H9 (cell line): ENCODE data around the gene FAM53B. TPM values are rescaled to one million over a fixed set of nuclear protein-coding genes. Genes with fewer than 3 reads are reported as not detected.

Experiments
- DNase-seq: peaks from one replicate; pipeline ENCODE4 v3.0.0-alpha.2; 2017
- H2AFZ ChIP-seq: one replicate; pipeline ENCODE4 v1.6.1; 2013; ENCODE audit warnings: mild to moderate bottlenecking, low read length, control low read depth, moderate library complexity
- H2AK5ac ChIP-seq: 2 replicates; pipeline ENCODE4 v1.6.1; 2013; ENCODE audit warnings: low read length, control low read depth, mixed read lengths; ENCODE audit not compliant: insufficient read length
- H2BK120ac ChIP-seq: one replicate; pipeline ENCODE4 v1.6.1; 2013; ENCODE audit warnings: low read depth, mild to moderate bottlenecking, low read length, control low read depth, inconsistent platforms; ENCODE audit not compliant: poor library complexity, severe bottlenecking
- H2BK12ac ChIP-seq: 2 replicates; pipeline ENCODE4 v1.6.1; 2013; ENCODE audit warnings: low read length, control low read depth, mixed read lengths, low read depth; ENCODE audit not compliant: insufficient read length
- H2BK15ac ChIP-seq: 2 replicates; pipeline ENCODE4 v1.6.1; 2013; ENCODE audit warnings: low read depth, low read length, control low read depth
- H2BK20ac ChIP-seq: one replicate; pipeline ENCODE4 v1.6.1; 2013; ENCODE audit warnings: low read depth, mild to moderate bottlenecking, low read length, control low read depth, inconsistent platforms; ENCODE audit not compliant: poor library complexity, severe bottlenecking
- H2BK5ac ChIP-seq: 2 replicates; pipeline ENCODE4 v1.6.1; 2013; ENCODE audit warnings: low read length, control low read depth, mixed read lengths; ENCODE audit not compliant: insufficient read length
- H3K14ac ChIP-seq: 2 replicates; pipeline ENCODE4 v1.6.1; 2013; ENCODE audit warnings: low read length, control low read depth; ENCODE audit not compliant: insufficient read depth
- H3K18ac ChIP-seq: 2 replicates; pipeline ENCODE4 v1.6.1; 2013; ENCODE audit warnings: low read depth, mild to moderate bottlenecking, mixed read lengths, low read length, control low read depth; ENCODE audit not compliant: insufficient read length
- H3K23ac ChIP-seq: 2 replicates; pipeline ENCODE4 v1.6.1; 2013; ENCODE audit warnings: low read length, control low read depth, mixed read lengths, low read depth; ENCODE audit not compliant: insufficient read length
- H3K23me2 ChIP-seq: 2 replicates; pipeline ENCODE4 v1.6.1; 2013; ENCODE audit warnings: low read depth, mild to moderate bottlenecking, mixed read lengths, low read length, control low read depth; ENCODE audit not compliant: insufficient read length, poor library complexity, severe bottlenecking
- H3K27ac ChIP-seq: 2 replicates; pipeline ENCODE4 v1.5.1; 2013; ENCODE audit warnings: low read length, control low read depth, mixed read lengths, low read depth; ENCODE audit not compliant: insufficient read length
- H3K27me3 ChIP-seq: 2 replicates; pipeline ENCODE4 v1.6.1; 2013; ENCODE audit warnings: low read length, control low read depth, inconsistent platforms; ENCODE audit not compliant: insufficient read depth
- H3K4ac ChIP-seq: 2 replicates; pipeline ENCODE4 v1.6.1; 2013; ENCODE audit warnings: low read depth, mild to moderate bottlenecking, control low read depth, inconsistent platforms, low read length, moderate library complexity
- H3K4me1 ChIP-seq: 2 replicates; pipeline ENCODE4 v1.6.1; 2013; ENCODE audit warnings: low read length, control low read depth, inconsistent platforms; ENCODE audit not compliant: insufficient read depth
- H3K4me2 ChIP-seq: 2 replicates; pipeline ENCODE4 v1.6.1; 2013; ENCODE audit warnings: low read length, control low read depth, mixed read lengths; ENCODE audit not compliant: insufficient read length, insufficient read depth
- H3K56ac ChIP-seq: 2 replicates; pipeline ENCODE4 v1.6.1; 2013; ENCODE audit warnings: low read depth, mild to moderate bottlenecking, mixed read lengths, low read length, control low read depth; ENCODE audit not compliant: insufficient read length
- H3K79me1 ChIP-seq: 2 replicates; pipeline ENCODE4 v1.6.1; 2013; ENCODE audit warnings: low read depth, mild to moderate bottlenecking, moderate library complexity, low read length, control low read depth, inconsistent platforms; ENCODE audit not compliant: insufficient read depth, poor library complexity, severe bottlenecking
- H3K79me2 ChIP-seq: 2 replicates; pipeline ENCODE4 v1.6.1; 2013; ENCODE audit warnings: low read length, control low read depth, inconsistent platforms; ENCODE audit not compliant: insufficient read depth
- H3K9ac ChIP-seq: 2 replicates; pipeline ENCODE4 v1.6.1; 2013; ENCODE audit warnings: low read length, control low read depth, mixed read lengths; ENCODE audit not compliant: insufficient read length; ENCODE audit errors: extremely low read depth
- H3K9me3 ChIP-seq: one replicate; pipeline ENCODE4 v1.6.1; 2013; ENCODE audit warnings: low read depth, low read length, inconsistent platforms; ENCODE audit not compliant: control insufficient read depth
- H3T11ph ChIP-seq: one replicate; pipeline ENCODE4 v1.6.1; 2013; ENCODE audit warnings: mild to moderate bottlenecking, low read length, control low read depth, inconsistent platforms
- H4K20me1 ChIP-seq: one replicate; pipeline ENCODE4 v1.6.1; 2013; ENCODE audit not compliant: control insufficient read depth, insufficient read length, insufficient read depth
- H4K5ac ChIP-seq: 2 replicates; pipeline ENCODE4 v1.6.1; 2013; ENCODE audit warnings: low read depth, mild to moderate bottlenecking, mixed read lengths, low read length, control low read depth; ENCODE audit not compliant: insufficient read length
- H4K8ac ChIP-seq: replicated peaks from 2 replicates; pipeline ENCODE4 v1.6.1; 2013; ENCODE audit warnings: low read length, control low read depth, mixed read lengths, low read depth; ENCODE audit not compliant: insufficient read length
- H4K91ac ChIP-seq: 2 replicates; pipeline ENCODE4 v1.6.1; 2013; ENCODE audit warnings: low read depth, mild to moderate bottlenecking, moderate library complexity, mixed read lengths, low read length, control low read depth; ENCODE audit not compliant: insufficient read length
- H3K27ac Mint-ChIP-seq, 3 experiments: 2 replicates in 2 of 3; 3 replicates in 1 of 3; pipeline ENCODE4 v1.8.0; 2020 to 2021; ENCODE audit warnings: mixed read lengths in 3 of 3, mild to moderate bottlenecking in 1 of 3, moderate library complexity in 1 of 3
- H3K27me3 Mint-ChIP-seq: 2 replicates; pipeline ENCODE4 v1.8.0; 2021; ENCODE audit warnings: low read depth, mild to moderate bottlenecking, moderate library complexity, mixed read lengths
- H3K36me3 Mint-ChIP-seq, 3 experiments: 2 replicates in 2 of 3; 3 replicates in 1 of 3; pipeline ENCODE4 v1.8.0; 2020 to 2021; ENCODE audit warnings: low read depth in 3 of 3, mixed read lengths in 3 of 3; ENCODE audit not compliant: insufficient read depth in 1 of 3
- H3K4me1 Mint-ChIP-seq, 2 experiments: 2 replicates each; pipeline ENCODE4 v1.8.0; 2020; ENCODE audit warnings: mixed read lengths in 2 of 2
- H3K4me3 Mint-ChIP-seq, 2 experiments: 2 replicates in 1 of 2; 3 replicates in 1 of 2; pipeline ENCODE4 v1.8.0; 2020 to 2021; ENCODE audit warnings: mild to moderate bottlenecking in 2 of 2, mixed read lengths in 2 of 2, moderate library complexity in 1 of 2
- H3K9me3 Mint-ChIP-seq, 2 experiments: 2 replicates in 1 of 2; 3 replicates in 1 of 2; pipeline ENCODE4 v1.8.0; 2020; ENCODE audit warnings: mild to moderate bottlenecking in 2 of 2, mixed read lengths in 2 of 2, moderate library complexity in 1 of 2
- CTCF ChIP-seq: fragments of 200-600 bp; sonication (generic); conservative IDR thresholded peaks from 3 replicates; pipeline ENCODE4 v1.8.0; 2021; ENCODE audit warnings: antibody characterized with exemption, mild to moderate bottlenecking
- WGBS: extraction: QIAGEN DNeasy Blood & Tissue Kit; methylation state at CpG from one replicate; pipeline ENCODE4 v1.1.7; 2013; ENCODE audit warnings: missing lambda C conversion rate, low lambda C conversion rate, mixed read lengths; ENCODE audit not compliant: insufficient read length; ENCODE audit errors: extremely low coverage; 5-methylcytosine and 5-hydroxymethylcytosine counted together
- total RNA-seq: library from RNA; stranded (reverse); gene quantifications from 2 replicates; pipeline ENCODE4 v1.2.1, GENCODE V29; 2021

The FAM53B gene
- total RNA-seq, 1 experiment from 2014 or later: 11.5 TPM

GRCh38 chr10:124713679-124714255 is 30.4 kb downstream of the FAM53B start:
- Histone ChIP-seq H3K79me2 (no peaks in the 10 kb centered on the region), H2AFZ (no peak overlapping the region), H2BK12ac (no peak overlapping the region), H3T11ph (no peak overlapping the region), H2BK120ac (no peak overlapping the region), H2BK5ac (no peak overlapping the region), H3K18ac (no peak overlapping the region), H3K4me2 (no peak overlapping the region), H3K56ac (no peak overlapping the region), H3K79me1 (peaks cover 5% of the 10 kb centered on the region), H4K5ac (no peak overlapping the region), H3K9ac (no peak overlapping the region), H3K4ac (no peak overlapping the region), H3K4me1 (peaks cover 3% of the 10 kb centered on the region; the same call in 1 of the 2 replicates), H3K23me2 (no peaks in the 10 kb centered on the region), H4K91ac (no peak overlapping the region), H2AK5ac (no peak overlapping the region), H2BK20ac (no peak overlapping the region), H3K27ac (no peak overlapping the region), H3K14ac (no peak overlapping the region), H3K27me3 (no peaks in the 10 kb centered on the region), H4K8ac (no peak overlapping the region), H4K20me1 (no peaks in the 10 kb centered on the region), H2BK15ac (no peak overlapping the region), H3K23ac (no peak overlapping the region), H3K9me3 (no peaks in the 10 kb centered on the region)
- no peak for DNase-seq
- peaks cover 17 to 18% of the 10 kb centered on the region in 2 experiments for H3K4me1 Mint-ChIP-seq
- no peak overlapping the region for H3K4me3 Mint-ChIP-seq
- H3K27me3 Mint-ChIP-seq: no peaks in the 10 kb centered on the region; the same call in 1 of the 2 replicates
- WGBS: no CpG with 5 or more reads among the region's 10 CpGs
- no peaks in the 10 kb centered on the region for H3K36me3 Mint-ChIP-seq
- TF ChIP-seq CTCF: no peak
- H3K9me3 Mint-ChIP-seq: no peaks in the 10 kb centered on the region
- H3K27ac Mint-ChIP-seq: peak overlapping the region in 1 of 3 experiments; percentile 7; a peak in 1 of 7 replicates
